ENCODE measurements around the gene ZNF460. TPM values are rescaled to one million over a fixed set of nuclear protein-coding genes. Genes with fewer than 3 reads are reported as not detected.
A peak's percentile ranks its signal among the peaks of the same experiment; 100 is the strongest.

Gene ZNF460
- total RNA-seq, 1 experiment from 2014 or later: 72.5 TPM

- POLR2A ChIA-PET: interaction anchor here (1.4 to 2.2 kb wide), 2 partner anchors 14 to 32 kb away, joined by 3 to 11 read pairs; partner anchors contain the start of gene ZNF543
- H3K27ac Mint-ChIP-seq (ENCODE audit: low read depth, unreplicated experiment): no peak overlapping the region
- peaks cover 99% of the 10 kb centered on the region for H3K36me3 Mint-ChIP-seq (ENCODE audit: insufficient read depth, unreplicated experiment)
- TF ChIP-seq CTCF (IDR thresholded peaks at IDR 0.05; ENCODE audit: unreplicated experiment): no peak
- intact Hi-C loops (cut with micrococcal nuclease): no loop called here
- peaks cover 9% of the 10 kb centered on the region for H3K9me3 Mint-ChIP-seq (ENCODE audit: unreplicated experiment)
- CTCF ChIA-PET: interaction anchor here (0.6 to 1.4 kb wide), 4 partner anchors 9 to 43 kb away, joined by 3 to 4 read pairs (median 4); no protein-coding TSS in a partner anchor
- no TSS peak for BruUV-seq (replicated peaks)
- no peaks in the 10 kb centered on the region for H3K27me3 Mint-ChIP-seq (ENCODE audit: insufficient read depth, unreplicated experiment)
- H3K4me1 Mint-ChIP-seq (ENCODE audit: insufficient read depth, unreplicated experiment): peaks cover 8% of the 10 kb centered on the region
- DNase-seq (ENCODE audit: unreplicated experiment): no peak
- no peak overlapping the region for H3K4me3 Mint-ChIP-seq (ENCODE audit: unreplicated experiment)
Observed at GRCh38 chr19:57288373-57288772, 8.1 kb downstream of the ZNF460 start.

GRCh38 chr19:57290970-57291369, 10.7 kb downstream of the ZNF460 start:
- H3K9me3 Mint-ChIP-seq (ENCODE audit: unreplicated experiment): peaks cover 15% of the 10 kb centered on the region
- H3K36me3 Mint-ChIP-seq (ENCODE audit: insufficient read depth, unreplicated experiment): peaks cover 97% of the 10 kb centered on the region
- no peak overlapping the region for H3K27ac Mint-ChIP-seq (ENCODE audit: low read depth, unreplicated experiment)
- intact Hi-C loops (cut with micrococcal nuclease): no loop called here
- no peak for DNase-seq (ENCODE audit: unreplicated experiment)
- ChIA-PET POLR2A (no interaction called here), CTCF (interaction anchor here (2.1 kb wide), 1 partner anchor 10 kb away, joined by 7 read pairs; no protein-coding TSS in a partner anchor)
- no peaks in the 10 kb centered on the region for H3K4me1 Mint-ChIP-seq (ENCODE audit: insufficient read depth, unreplicated experiment)
- no peak overlapping the region for H3K4me3 Mint-ChIP-seq (ENCODE audit: unreplicated experiment)
- no peaks in the 10 kb centered on the region for H3K27me3 Mint-ChIP-seq (ENCODE audit: insufficient read depth, unreplicated experiment)
- no peak for TF ChIP-seq CTCF (IDR thresholded peaks at IDR 0.05; ENCODE audit: unreplicated experiment)
- BruUV-seq (replicated peaks): TSS peak; percentile 4

GRCh38 chr19:57292547-57292946, 12.3 kb downstream of the ZNF460 start:
- no TSS peak for BruUV-seq (replicated peaks)
- Mint-ChIP-seq H3K27me3 (ENCODE audit: insufficient read depth, unreplicated experiment) (no peaks in the 10 kb centered on the region), H3K4me3 (ENCODE audit: unreplicated experiment) (no peak overlapping the region), H3K27ac (ENCODE audit: low read depth, unreplicated experiment) (no peak overlapping the region), H3K4me1 (ENCODE audit: insufficient read depth, unreplicated experiment) (peaks cover 7% of the 10 kb centered on the region), H3K36me3 (ENCODE audit: insufficient read depth, unreplicated experiment) (peaks cover 97% of the 10 kb centered on the region), H3K9me3 (ENCODE audit: unreplicated experiment) (peaks cover 15% of the 10 kb centered on the region)
- intact Hi-C loops (cut with micrococcal nuclease): no loop called here
- DNase-seq (ENCODE audit: unreplicated experiment): no peak
- ChIA-PET POLR2A (interaction anchor here (1.1 to 2.2 kb wide), 3 partner anchors 9 to 30 kb away, joined by 3 to 15 read pairs (median 4); partner anchors contain the start of gene ZNF543), CTCF (interaction anchor here (0.6 kb wide), 1 partner anchor 75 kb away, joined by 5 read pairs; no protein-coding TSS in a partner anchor)
- no peak for TF ChIP-seq CTCF (IDR thresholded peaks at IDR 0.05; ENCODE audit: unreplicated experiment)

- Mint-ChIP-seq H3K36me3 (ENCODE audit: insufficient read depth, unreplicated experiment) (peaks cover 95% of the 10 kb centered on the region), H3K9me3 (ENCODE audit: unreplicated experiment) (peaks cover 15% of the 10 kb centered on the region), H3K4me1 (ENCODE audit: insufficient read depth, unreplicated experiment) (peaks cover 7% of the 10 kb centered on the region), H3K27ac (ENCODE audit: low read depth, unreplicated experiment) (no peak overlapping the region), H3K4me3 (ENCODE audit: unreplicated experiment) (no peak overlapping the region), H3K27me3 (ENCODE audit: insufficient read depth, unreplicated experiment) (no peaks in the 10 kb centered on the region)
- ChIA-PET CTCF (interaction anchor here (0.7 kb wide), 1 partner anchor 12 kb away, joined by 4 read pairs; no protein-coding TSS in a partner anchor), POLR2A (interaction anchor here (1.1 to 2.2 kb wide), 4 partner anchors 8 to 26 kb away, joined by 3 to 15 read pairs (median 4); partner anchors contain the start of gene ZNF543)
- DNase-seq (ENCODE audit: unreplicated experiment): no peak
- TF ChIP-seq CTCF (IDR thresholded peaks at IDR 0.05; ENCODE audit: unreplicated experiment): no peak
- intact Hi-C loops (cut with micrococcal nuclease): no loop called here
- no TSS peak for BruUV-seq (replicated peaks)
Observed at GRCh38 chr19:57293719-57294118, 13.4 kb downstream of the ZNF460 start.
